Right lobe of liver (tissue), 4 donors: ENCODE results near the gene ADCY1.

Experiments
- POLR2A ChIP-seq: fragments of 450-650 bp; IDR thresholded peaks from one replicate; pipeline ENCODE4 v1.6.1; 2017; ENCODE audit warnings: antibody characterized with exemption, mild to moderate bottlenecking
- TF ChIP-seq, protein P1 (sequence below), 4 donors: fragments of 200-600 bp in 3 of 4; fragments of 450-650 bp in 1 of 4; IDR thresholded peaks; one replicate each; pipeline versions ENCODE4 v1.5.1 to v1.8.0; 2016 to 2022; ENCODE audit warnings: antibody characterized with exemption in 4 of 4, mild to moderate bottlenecking in 2 of 4
- donor health status: DM: no; HTN: no; CAD: no.
- donor health status: DM: no; HTN: no; CAD: no.
- donor health status: DM: no; HTN: yes; CAD: no.

DNA sequence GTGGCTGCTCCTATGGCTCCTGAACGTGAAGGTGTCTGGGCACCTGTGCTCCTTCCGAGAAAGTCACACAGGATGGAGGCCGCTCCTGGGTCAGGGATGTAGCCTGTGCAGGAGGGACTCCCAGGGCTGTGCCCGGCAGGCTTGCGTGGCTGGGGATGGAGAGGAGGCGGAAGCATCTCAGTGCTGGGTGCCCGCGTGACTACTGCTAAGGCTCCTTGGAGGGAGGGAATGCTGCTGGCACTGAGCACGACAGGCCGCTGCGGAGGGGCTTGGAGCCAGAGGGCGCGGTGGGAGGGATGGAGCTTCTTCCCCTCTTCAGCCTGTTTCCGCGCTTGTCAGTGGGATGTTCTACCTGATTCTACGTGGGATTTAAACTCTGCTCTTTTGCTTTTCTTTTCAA lies 35.0 kb downstream of the ADCY1 start:
- TF ChIP-seq, protein P1, sequence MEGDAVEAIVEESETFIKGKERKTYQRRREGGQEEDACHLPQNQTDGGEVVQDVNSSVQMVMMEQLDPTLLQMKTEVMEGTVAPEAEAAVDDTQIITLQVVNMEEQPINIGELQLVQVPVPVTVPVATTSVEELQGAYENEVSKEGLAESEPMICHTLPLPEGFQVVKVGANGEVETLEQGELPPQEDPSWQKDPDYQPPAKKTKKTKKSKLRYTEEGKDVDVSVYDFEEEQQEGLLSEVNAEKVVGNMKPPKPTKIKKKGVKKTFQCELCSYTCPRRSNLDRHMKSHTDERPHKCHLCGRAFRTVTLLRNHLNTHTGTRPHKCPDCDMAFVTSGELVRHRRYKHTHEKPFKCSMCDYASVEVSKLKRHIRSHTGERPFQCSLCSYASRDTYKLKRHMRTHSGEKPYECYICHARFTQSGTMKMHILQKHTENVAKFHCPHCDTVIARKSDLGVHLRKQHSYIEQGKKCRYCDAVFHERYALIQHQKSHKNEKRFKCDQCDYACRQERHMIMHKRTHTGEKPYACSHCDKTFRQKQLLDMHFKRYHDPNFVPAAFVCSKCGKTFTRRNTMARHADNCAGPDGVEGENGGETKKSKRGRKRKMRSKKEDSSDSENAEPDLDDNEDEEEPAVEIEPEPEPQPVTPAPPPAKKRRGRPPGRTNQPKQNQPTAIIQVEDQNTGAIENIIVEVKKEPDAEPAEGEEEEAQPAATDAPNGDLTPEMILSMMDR (IDR thresholded peaks at IDR 0.05) = no peak
- no peak for TF ChIP-seq POLR2A
